ENCODE results near the gene TMIGD3.

DNA sequence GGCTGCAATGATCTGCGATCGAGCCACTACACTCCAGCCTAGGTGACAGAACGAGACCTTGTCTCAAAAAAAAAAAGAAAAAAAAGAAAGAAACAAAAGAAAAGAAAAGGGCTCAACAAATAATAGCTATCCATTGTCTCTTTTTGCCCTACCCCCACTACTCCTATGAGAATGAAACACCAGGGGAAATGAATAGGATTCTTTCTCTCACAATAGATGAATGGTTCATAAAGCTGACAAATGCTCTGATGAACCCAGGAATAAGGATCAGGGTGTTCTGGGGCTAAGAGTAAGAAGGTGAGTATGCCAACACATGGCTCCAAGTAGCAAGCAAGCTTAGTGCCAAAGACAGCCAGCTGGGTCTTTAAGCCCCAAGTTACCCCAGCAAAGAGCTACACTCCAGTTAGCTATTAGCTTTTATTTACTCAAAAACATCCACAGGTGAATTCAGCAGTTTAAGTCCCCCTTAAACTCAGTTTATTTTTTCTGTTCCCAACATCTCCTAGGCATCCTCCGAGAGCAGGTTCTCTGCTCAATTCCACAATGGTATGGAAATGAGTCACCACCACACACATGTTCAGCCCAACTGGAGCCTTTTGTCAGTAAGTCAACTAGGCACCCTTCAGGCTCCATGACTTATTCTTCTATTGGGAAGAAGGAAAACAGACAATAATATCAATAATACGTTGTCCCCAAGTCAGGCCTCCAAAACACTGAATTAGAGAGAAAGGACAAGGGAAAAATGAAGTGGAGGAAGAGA lies 4.2 kb downstream of the TMIGD3 start:
- TF ChIP-seq, protein P1, sequence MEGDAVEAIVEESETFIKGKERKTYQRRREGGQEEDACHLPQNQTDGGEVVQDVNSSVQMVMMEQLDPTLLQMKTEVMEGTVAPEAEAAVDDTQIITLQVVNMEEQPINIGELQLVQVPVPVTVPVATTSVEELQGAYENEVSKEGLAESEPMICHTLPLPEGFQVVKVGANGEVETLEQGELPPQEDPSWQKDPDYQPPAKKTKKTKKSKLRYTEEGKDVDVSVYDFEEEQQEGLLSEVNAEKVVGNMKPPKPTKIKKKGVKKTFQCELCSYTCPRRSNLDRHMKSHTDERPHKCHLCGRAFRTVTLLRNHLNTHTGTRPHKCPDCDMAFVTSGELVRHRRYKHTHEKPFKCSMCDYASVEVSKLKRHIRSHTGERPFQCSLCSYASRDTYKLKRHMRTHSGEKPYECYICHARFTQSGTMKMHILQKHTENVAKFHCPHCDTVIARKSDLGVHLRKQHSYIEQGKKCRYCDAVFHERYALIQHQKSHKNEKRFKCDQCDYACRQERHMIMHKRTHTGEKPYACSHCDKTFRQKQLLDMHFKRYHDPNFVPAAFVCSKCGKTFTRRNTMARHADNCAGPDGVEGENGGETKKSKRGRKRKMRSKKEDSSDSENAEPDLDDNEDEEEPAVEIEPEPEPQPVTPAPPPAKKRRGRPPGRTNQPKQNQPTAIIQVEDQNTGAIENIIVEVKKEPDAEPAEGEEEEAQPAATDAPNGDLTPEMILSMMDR (IDR thresholded peaks at IDR 0.05; ENCODE audit: insufficient read depth, low read length, poor library complexity, severe bottlenecking), result no peak
- no peak for TF ChIP-seq EZH2phosphoT487 (conservative IDR thresholded peaks at IDR 0.05; ENCODE audit: low read length)
